Liver (tissue), 9 donors: Measurements from ENCODE around the gene SCYGR1. TPM values are rescaled to one million over a fixed set of nuclear protein-coding genes. Genes with fewer than 3 reads are reported as not detected.

ENCODE experiments used
- DNase-seq: peaks from one replicate; pipeline ENCODE4 v3.0.0-alpha.2; 2017; ENCODE audit warnings: low spot score
- H3K27ac ChIP-seq, 2 donors: one replicate each; pipeline ENCODE4 v1.7.0; 2013; ENCODE audit warnings: inconsistent platforms in 2 of 2, low read length in 2 of 2, control low read depth in 1 of 2, low read depth in 1 of 2, mild to moderate bottlenecking in 1 of 2
- H3K27me3 ChIP-seq, 4 donors: one replicate each; pipeline versions ENCODE4 v1.6.1 to v1.7.0; 2013; ENCODE audit warnings: low read length in 3 of 4, inconsistent platforms in 1 of 4, mild to moderate bottlenecking in 1 of 4, moderate library complexity in 1 of 4; ENCODE audit not compliant: control insufficient read depth in 4 of 4, insufficient read depth in 4 of 4
- H3K36me3 ChIP-seq, 4 donors: one replicate each; pipeline versions ENCODE4 v1.6.1 to v1.7.0; 2013; ENCODE audit warnings: low read length in 3 of 4, mild to moderate bottlenecking in 3 of 4, low read depth in 1 of 4, moderate library complexity in 1 of 4; ENCODE audit not compliant: control insufficient read depth in 4 of 4, insufficient read depth in 3 of 4
- H3K4me1 ChIP-seq, 4 donors: one replicate each; pipeline versions ENCODE4 v1.6.1 to v1.7.0; 2013; ENCODE audit warnings: low read length in 3 of 4, mild to moderate bottlenecking in 3 of 4, moderate library complexity in 1 of 4; ENCODE audit not compliant: control insufficient read depth in 4 of 4, insufficient read depth in 4 of 4
- H3K4me3 ChIP-seq, 3 donors: one replicate each; pipeline versions ENCODE4 v1.6.1 to v1.7.0; 2013; ENCODE audit warnings: low read length in 3 of 3, control low read depth in 1 of 3, low read depth in 1 of 3, mild to moderate bottlenecking in 1 of 3
- H3K9ac ChIP-seq, 2 donors: one replicate each; pipeline ENCODE4 v1.7.0; 2013; ENCODE audit warnings: low read length in 2 of 2, mild to moderate bottlenecking in 2 of 2, moderate library complexity in 2 of 2, control low read depth in 1 of 2, low read depth in 1 of 2
- H3K9me3 ChIP-seq, 4 donors: one replicate each; pipeline versions ENCODE4 v1.6.1 to v1.7.0; 2013; ENCODE audit warnings: low read length in 3 of 4; ENCODE audit not compliant: control insufficient read depth in 4 of 4
- FOXA1 ChIP-seq: IDR thresholded peaks from 2 replicates; pipeline ENCODE4 v1.6.1; 2016; ENCODE audit warnings: antibody characterized with exemption
- GABPA ChIP-seq, 2 donors: IDR thresholded peaks in 1 of 2; conservative IDR thresholded peaks in 1 of 2; 2 replicates each; pipeline ENCODE4 v1.6.1; 2016; ENCODE audit warnings: antibody characterized with exemption in 2 of 2, mild to moderate bottlenecking in 1 of 2, moderate library complexity in 1 of 2
- HNF4A ChIP-seq, 2 donors: conservative IDR thresholded peaks; 2 replicates each; pipeline ENCODE4 v1.6.1; 2016; ENCODE audit warnings: antibody characterized with exemption in 2 of 2, mild to moderate bottlenecking in 2 of 2
- HNF4G ChIP-seq: IDR thresholded peaks from 2 replicates; pipeline ENCODE4 v1.6.1; 2016; ENCODE audit warnings: antibody characterized with exemption
- JUND ChIP-seq, 2 donors: IDR thresholded peaks; 2 replicates each; pipeline ENCODE4 v1.6.1; 2016; ENCODE audit warnings: antibody characterized with exemption in 2 of 2
- RAD21 ChIP-seq, 2 donors: IDR thresholded peaks; 2 replicates each; pipeline ENCODE4 v1.6.1; 2016; ENCODE audit warnings: antibody characterized with exemption in 2 of 2, mild to moderate bottlenecking in 2 of 2
- RXRA ChIP-seq, 2 donors: IDR thresholded peaks; 2 replicates each; pipeline ENCODE4 v1.6.1; 2017 to 2018; ENCODE audit warnings: antibody characterized with exemption in 2 of 2, mild to moderate bottlenecking in 1 of 2
- SP1 ChIP-seq: IDR thresholded peaks from 2 replicates; pipeline ENCODE4 v1.6.1; 2018; ENCODE audit warnings: antibody characterized with exemption, mild to moderate bottlenecking
- WGBS: extraction: QIAGEN DNeasy Blood & Tissue Kit; methylation state at CpG from one replicate; pipeline ENCODE4 v1.1.7; 2013; 5-methylcytosine and 5-hydroxymethylcytosine counted together
- polyA plus RNA-seq, 2 donors: library from polyadenylated mRNA; stranded (reverse) in 1 of 2; unstranded in 1 of 2; fragments of 200-250 nt in 1 of 2; fragments of >200 nt in 1 of 2; fragmentation: Nextera tagmentation in 1 of 2; extraction: Ambion mirVana in 1 of 2; gene quantifications; one replicate each; pipeline versions ENCODE4 v1.2.1 to v1.2.3, GENCODE V29; 2013 to 2015
- total RNA-seq, 2 donors: library from RNA; depleted of rRNA; stranded (reverse); fragments of >200 nt; gene quantifications; one replicate each; pipeline ENCODE4 v1.2.3, GENCODE V29; 2014
- TF ChIP-seq, protein P1 (sequence below): IDR thresholded peaks from 2 replicates; pipeline ENCODE4 v1.6.1; 2016; ENCODE audit warnings: antibody characterized with exemption
- TF ChIP-seq, protein P2 (sequence below): IDR thresholded peaks from 2 replicates; pipeline ENCODE4 v1.6.1; 2016; ENCODE audit warnings: antibody characterized with exemption
- TF ChIP-seq, protein P3 (sequence below): IDR thresholded peaks from 2 replicates; pipeline ENCODE4 v1.6.1; 2016; ENCODE audit warnings: antibody characterized with exemption, mild to moderate bottlenecking
- donor health status: healthy.
- donor health status: healthy.
- donor health status: healthy.
- donor health status: healthy.
- donor health status: healthy.

Gene SCYGR1
- total and polyA plus RNA-seq, 4 donors: not detected

DNA sequence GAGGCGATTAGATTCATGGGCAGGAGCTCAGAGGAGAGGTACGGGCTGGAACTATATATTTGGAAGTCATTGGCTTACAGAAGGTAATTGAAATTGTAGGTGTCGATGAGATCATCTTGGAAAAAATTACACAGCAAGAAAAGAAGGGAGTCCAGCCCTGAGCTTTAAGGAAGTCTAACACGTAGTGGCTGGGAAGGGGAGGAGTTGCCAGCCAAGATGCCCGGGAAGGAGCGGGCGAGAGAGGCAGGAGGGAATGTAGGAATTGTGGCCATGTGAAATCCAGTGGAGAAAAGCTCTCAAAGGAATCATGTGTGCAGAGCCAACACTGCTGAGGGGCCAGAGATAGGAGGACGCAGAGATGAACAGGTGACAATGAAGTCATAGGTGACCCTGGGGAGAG lies 25.6 kb upstream of the SCYGR1 start:
- Histone ChIP-seq H3K27me3 (no peaks in the 10 kb centered on the region), H3K4me1 (no peaks in the 10 kb centered on the region), H3K9ac (no peak overlapping the region), H3K36me3 (no peaks in the 10 kb centered on the region), H3K4me3 (no peak overlapping the region), H3K9me3 (no peaks in the 10 kb centered on the region), H3K27ac (no peak overlapping the region)
- no peak for DNase-seq
- 83% methylated on average over 8 of the region's 8 CpGs for WGBS
- TF ChIP-seq JUND (IDR thresholded peaks at IDR 0.05): no peak
- TF ChIP-seq SP1: no peak
- TF ChIP-seq HNF4A (conservative IDR thresholded peaks at IDR 0.05): no peak
- TF ChIP-seq, protein P1, sequence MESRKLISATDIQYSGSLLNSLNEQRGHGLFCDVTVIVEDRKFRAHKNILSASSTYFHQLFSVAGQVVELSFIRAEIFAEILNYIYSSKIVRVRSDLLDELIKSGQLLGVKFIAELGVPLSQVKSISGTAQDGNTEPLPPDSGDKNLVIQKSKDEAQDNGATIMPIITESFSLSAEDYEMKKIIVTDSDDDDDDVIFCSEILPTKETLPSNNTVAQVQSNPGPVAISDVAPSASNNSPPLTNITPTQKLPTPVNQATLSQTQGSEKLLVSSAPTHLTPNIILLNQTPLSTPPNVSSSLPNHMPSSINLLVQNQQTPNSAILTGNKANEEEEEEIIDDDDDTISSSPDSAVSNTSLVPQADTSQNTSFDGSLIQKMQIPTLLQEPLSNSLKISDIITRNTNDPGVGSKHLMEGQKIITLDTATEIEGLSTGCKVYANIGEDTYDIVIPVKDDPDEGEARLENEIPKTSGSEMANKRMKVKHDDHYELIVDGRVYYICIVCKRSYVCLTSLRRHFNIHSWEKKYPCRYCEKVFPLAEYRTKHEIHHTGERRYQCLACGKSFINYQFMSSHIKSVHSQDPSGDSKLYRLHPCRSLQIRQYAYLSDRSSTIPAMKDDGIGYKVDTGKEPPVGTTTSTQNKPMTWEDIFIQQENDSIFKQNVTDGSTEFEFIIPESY: no peak
- TF ChIP-seq, protein P2, sequence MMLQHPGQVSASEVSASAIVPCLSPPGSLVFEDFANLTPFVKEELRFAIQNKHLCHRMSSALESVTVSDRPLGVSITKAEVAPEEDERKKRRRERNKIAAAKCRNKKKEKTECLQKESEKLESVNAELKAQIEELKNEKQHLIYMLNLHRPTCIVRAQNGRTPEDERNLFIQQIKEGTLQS: no peak
- TF ChIP-seq, protein P3, sequence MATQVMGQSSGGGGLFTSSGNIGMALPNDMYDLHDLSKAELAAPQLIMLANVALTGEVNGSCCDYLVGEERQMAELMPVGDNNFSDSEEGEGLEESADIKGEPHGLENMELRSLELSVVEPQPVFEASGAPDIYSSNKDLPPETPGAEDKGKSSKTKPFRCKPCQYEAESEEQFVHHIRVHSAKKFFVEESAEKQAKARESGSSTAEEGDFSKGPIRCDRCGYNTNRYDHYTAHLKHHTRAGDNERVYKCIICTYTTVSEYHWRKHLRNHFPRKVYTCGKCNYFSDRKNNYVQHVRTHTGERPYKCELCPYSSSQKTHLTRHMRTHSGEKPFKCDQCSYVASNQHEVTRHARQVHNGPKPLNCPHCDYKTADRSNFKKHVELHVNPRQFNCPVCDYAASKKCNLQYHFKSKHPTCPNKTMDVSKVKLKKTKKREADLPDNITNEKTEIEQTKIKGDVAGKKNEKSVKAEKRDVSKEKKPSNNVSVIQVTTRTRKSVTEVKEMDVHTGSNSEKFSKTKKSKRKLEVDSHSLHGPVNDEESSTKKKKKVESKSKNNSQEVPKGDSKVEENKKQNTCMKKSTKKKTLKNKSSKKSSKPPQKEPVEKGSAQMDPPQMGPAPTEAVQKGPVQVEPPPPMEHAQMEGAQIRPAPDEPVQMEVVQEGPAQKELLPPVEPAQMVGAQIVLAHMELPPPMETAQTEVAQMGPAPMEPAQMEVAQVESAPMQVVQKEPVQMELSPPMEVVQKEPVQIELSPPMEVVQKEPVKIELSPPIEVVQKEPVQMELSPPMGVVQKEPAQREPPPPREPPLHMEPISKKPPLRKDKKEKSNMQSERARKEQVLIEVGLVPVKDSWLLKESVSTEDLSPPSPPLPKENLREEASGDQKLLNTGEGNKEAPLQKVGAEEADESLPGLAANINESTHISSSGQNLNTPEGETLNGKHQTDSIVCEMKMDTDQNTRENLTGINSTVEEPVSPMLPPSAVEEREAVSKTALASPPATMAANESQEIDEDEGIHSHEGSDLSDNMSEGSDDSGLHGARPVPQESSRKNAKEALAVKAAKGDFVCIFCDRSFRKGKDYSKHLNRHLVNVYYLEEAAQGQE: no peak
- TF ChIP-seq GABPA (IDR thresholded peaks at IDR 0.05 in 1 of 2, conservative IDR thresholded peaks at IDR 0.05 in 1 of 2): no peak
- TF ChIP-seq RAD21 (IDR thresholded peaks at IDR 0.05): no peak
- TF ChIP-seq HNF4G: no peak
- no peak for TF ChIP-seq FOXA1

DNA sequence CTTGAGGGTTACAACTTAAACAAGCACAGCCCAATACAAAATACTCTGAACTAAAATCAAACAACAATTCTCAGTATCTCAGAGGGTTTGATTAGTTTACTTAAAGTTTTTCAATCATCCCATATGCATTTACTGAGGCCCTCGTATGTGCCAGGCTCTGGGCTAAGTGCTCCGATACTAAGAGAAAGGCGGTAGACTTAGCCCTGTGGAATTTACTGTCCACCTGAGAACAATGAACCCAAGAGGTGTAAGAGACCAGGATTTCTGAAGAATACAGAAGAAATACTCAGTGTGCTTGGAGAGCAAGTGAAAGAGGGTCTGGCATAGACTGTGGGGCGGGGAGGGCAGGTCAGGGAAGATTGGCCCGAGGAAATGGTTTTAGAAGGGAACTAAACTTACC lies 25.1 kb upstream of the SCYGR1 start:
- Histone ChIP-seq H3K27me3 (no peaks in the 10 kb centered on the region), H3K27ac (no peak overlapping the region), H3K4me3 (no peak overlapping the region), H3K9ac (no peak overlapping the region), H3K36me3 (no peaks in the 10 kb centered on the region), H3K4me1 (no peaks in the 10 kb centered on the region), H3K9me3 (no peaks in the 10 kb centered on the region)
- 80% methylated on average over 5 of the region's 5 CpGs for WGBS
- no peak for DNase-seq
- TF ChIP-seq RXRA (IDR thresholded peaks at IDR 0.05): no peak
- TF ChIP-seq, protein P2: no peak
- TF ChIP-seq JUND (IDR thresholded peaks at IDR 0.05): no peak
- TF ChIP-seq, protein P3: no peak
